H4 (cell line): Measurements from ENCODE around the gene TBC1D22A. TPM values are rescaled to one million over a fixed set of nuclear protein-coding genes. Genes with fewer than 3 reads are reported as not detected.

Experiments
- DNase-seq: peaks from one replicate; pipeline ENCODE4 v3.0.0-alpha.2; 2015; ENCODE audit warnings: low spot score
- total RNA-seq: library from RNA; depleted of rRNA; stranded (reverse); fragments of >200 nt; shearing (Covaris generic); gene quantifications from 2 replicates; pipeline ENCODE4 v1.2.3, GENCODE V29; 2014

TBC1D22A gene
- total RNA-seq, 1 experiment from 2014 or later = 8.6 TPM

DNA sequence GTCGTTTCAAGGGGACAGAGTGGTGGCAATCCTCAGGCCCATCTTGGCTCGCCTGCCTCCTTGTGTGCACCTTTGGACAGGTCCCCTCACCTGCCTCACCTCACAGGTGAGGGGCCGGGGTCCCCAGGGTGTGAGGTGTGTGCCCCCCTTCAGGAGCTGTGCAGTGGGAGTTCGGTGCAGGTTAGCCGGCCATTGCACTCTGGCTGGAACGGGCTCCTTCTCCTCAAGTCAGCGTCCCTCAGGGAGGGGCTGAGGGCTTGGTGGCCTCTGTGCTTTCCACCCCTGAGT is 269.1 kb downstream of the TBC1D22A start:
- DNase-seq = no peak

DNA sequence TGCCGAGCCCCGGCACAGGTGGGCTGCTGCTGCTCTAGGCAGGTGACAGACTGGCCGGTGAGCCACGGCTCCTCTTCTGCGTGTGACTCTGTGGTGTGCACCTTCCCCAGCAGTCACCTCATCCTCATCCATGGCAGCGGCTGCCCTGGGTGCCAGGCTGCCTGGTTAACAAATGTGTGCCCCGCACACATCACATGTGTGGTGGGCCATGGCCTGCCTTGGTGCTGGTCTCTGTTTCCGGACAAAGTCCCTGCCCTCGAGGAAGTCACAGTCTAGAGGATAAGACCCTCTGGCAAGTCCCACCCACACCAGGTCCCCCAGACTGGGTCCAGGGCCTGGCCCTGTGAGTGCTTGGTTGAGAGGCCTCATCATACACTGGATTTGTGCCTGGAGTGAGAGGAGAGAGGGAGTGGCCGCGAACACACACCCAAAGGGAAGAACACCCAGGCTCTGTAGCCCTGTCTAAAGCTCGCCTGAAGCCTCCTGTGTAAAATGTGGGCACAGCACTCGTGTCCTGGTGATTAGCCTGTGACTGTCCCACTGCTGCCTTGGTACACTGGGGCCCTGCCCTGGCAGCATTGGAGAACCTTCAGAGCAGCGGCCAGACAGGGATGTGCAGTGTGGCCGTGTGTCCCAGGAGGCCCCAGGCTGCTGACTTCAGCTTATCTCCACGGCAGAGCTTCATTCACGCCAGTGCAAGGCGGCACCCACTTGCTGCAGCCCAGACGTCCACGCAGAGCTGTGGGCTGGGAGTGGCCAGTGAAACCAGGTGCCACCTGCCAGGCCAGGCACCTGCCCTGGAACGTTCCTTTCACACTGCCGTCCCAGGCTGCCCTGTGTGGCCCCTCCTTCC is 269.9 kb downstream of the TBC1D22A start:
- no peak for DNase-seq

DNA sequence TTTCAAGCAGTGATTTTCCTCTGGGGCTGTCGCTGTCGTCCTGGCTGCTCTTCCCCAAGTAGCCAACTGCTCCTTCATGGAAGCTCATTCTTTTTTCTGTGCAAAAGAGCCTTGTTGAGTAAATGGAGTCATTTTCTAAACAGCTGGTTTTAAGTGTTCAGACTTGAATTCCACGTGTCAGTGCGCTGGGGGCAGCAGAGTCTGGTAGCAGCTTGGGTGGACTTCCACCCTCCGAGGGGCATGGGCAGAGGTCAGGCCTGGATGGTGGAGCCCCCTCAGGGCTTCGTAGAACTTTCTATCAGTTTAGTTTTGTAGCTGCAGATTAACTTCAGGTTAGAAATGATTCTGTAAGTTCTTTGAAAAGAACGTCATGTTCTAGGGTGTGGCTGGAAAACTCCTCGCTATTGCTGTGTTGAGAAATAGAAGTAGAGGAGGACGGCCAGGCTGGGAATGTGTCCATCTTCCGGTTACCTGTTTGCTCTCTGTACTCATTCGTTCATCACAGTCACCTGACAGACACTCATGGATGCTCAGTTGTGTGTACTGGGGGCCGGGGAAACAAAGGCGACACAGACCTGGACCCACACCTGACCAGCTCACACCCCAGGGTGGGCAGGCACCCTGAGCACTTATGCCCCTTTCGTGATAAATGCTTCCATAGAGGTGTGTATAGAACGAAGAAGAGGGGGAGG is 270.7 kb downstream of the TBC1D22A start:
- DNase-seq = no peak

DNA sequence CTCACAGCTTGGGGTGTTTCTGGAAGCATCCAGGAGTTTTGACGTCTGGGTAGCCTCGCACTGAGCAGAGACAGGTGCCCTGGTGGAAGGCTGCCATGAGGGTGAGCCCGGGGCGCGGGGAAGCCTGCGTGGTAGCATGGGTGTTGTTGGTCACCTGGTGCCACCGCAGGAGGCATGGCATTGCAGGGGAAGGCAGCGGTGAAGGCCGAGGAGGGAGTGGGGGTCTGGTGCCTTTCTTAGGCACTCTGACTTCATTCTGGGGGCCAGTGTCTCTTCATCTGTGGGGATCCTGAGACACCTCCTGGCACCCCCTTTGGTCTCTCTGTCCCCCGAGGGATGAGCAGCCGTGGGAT is 271.2 kb downstream of the TBC1D22A start:
- DNase-seq = no peak

DNA sequence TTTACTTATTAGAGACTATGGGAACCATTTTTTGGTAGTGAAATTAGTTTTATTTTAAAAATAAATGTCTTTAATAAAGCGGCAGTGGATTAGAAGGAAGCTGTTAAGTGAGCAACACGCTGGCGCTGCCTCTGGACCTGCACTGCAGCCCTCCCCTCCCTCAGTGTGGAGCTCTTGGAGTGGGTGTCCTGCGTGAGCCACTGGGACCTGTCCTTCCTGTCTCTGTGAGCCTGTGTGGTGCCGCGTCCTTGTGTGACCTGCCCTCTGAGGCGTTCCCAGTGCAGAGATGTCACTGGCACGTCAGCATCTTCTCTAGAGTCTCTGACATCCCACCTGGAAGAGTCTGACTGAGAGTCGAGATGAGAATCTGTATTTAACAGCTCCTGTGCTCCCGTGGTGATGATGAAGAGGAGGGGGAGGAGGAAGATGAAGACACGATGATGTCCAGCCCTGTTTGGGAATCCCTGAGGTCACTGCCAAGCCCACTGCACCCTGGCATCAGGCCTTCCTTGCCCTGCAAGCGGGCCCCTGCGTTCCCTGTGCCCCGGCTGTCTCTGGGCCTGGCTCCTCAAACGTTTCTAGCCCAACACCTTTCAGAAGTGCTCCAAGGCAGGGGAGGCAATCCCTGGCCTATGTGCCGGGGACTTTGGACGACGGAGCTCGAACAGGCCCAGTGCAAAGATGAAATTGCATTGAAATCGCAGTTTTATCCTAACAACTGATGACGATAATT is 271.8 kb downstream of the TBC1D22A start:
- no peak for DNase-seq

DNA sequence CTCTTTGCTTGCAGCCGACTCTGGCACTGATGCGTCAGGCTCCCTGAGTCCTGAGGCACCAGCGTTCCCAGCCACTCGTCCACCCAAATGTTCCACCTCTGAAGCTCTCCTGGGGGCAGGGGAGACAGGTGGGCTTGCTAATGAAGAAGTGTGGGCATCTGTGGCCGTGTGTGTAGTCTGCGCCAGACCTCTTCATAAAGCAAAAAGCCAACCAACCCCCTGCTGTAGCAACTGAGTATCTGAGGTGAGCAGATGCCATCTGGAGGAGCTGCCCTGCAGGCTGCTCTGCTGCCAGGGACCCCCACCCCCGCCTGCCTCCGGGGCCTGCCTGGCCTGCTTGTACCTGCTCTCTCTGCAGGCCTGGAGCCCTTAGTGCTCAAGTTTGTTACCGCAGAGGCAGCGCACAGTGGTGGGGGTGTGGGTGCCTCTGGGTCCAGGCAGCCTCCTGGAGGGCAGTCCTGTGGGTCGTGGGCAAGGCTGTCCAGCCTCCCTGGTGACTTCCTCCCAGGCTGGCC is 272.5 kb downstream of the TBC1D22A start:
- no peak for DNase-seq

DNA sequence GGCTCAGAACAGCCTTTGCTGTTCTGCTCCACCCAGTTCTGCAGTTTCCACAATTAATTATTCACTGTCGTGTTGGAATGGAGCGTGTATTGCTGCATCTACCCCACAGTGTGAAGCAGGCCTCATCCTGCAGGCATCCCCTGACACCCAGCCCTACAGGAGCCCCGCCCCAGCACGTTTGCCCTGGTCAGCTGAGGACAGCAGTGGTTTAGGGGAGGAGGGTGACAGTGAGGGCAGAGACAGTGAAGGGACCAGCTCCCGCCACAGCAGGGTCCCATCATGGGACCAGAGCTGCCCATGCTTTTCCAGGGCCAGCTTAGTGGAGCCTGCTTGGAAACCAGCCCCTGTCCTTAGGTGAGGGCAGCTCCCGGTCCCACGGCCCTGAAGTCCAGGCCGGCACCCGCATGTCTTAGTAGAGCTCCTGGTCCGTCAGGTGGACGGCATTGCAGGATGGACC is 273.0 kb downstream of the TBC1D22A start:
- DNase-seq = no peak

DNA sequence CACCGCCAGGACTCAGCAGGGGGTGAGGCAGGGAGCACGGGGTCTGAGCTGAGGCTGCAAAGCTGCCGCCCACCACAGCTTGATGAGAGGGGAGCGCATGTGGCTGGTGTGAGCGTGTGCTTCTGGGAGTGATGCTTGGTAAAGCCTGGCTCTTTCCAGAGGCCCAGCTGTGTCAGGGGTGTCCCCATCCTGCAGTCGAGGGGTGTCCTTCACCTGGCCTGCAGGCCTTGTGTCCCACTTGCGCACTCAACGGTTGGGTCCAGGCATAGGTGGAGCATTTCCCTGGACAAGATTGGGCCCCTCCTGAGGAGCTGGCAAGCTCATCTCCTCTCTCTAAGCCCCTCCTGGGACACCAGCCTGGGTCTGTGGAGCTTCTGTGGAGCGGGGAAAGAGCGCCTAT is 273.9 kb downstream of the TBC1D22A start:
- DNase-seq = no peak

DNA sequence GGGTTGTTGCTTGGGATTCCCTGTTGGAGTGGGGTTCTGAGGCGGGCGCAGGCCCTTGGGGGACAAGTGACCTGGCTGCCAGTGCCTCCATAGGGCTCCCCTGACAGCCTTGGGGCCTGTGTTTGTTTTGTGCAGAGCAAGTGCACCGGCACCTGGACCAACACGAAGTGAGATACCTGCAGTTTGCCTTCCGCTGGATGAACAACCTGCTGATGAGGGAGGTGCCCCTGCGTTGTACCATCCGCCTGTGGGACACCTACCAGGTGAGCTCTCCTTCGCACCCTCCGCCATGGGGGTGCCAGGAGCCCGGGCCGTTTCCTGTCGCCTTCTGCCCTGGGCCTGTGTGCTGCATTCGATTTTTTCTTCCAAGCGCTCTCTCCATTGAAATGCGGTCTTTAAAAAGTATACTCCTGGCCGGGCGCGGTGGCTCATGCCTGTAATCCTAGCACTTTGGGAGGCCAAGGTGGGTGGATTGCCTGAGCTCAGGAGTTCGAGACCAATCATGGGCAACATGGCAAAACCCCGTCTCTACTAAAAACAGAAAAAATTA is 274.6 kb downstream of the TBC1D22A start:
- no peak for DNase-seq

DNA sequence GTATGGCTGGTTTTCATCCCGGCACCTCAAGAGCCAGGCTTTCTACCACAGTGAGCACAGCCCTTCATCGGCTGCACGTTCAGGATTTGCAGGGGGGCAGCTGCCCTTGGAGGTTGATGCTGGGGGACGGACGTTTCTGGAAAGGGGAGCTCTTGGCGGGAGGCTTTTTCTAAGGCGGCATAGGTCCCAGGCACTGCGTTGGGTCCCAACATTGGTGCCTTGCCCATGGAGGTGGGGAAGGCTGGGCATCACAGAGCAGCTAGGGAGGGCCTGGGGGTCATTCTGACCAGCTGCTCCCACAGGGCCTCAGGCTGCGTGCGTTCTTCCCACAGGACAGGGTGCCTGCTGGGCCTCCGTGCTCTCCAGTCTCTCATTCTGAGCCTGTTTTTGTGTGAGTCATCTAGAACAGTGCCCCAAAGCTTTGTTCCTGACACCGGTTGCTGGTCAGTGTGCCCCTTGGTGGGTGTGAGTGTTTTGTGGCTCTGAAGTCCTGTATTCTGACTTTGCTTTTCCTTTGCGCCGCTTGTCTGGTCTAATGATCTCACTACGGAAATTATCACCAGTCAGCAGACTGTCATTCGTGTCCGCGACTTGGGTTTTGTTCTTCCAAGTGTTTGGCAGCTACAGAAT is 275.9 kb downstream of the TBC1D22A start:
- no peak for DNase-seq

DNA sequence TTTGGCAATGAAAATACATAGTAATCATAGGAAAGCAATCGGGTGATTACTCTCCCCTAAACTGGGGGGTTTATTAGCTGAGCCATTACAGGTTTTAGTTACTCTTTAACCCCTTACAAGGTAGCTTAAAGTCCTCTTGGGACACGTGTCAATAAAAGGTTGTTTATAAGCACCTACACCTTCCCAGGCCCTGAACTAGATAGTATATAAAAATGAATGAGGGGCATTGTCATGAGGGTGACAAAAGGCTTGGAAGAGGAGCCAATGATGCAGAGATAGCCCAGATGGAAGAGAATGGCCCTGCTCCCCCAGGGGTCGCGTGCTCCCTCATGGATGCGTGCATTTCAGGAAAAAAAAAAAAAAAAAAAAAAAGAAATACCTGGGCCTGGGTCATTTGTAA is 276.9 kb downstream of the TBC1D22A start:
- DNase-seq = no peak

DNA sequence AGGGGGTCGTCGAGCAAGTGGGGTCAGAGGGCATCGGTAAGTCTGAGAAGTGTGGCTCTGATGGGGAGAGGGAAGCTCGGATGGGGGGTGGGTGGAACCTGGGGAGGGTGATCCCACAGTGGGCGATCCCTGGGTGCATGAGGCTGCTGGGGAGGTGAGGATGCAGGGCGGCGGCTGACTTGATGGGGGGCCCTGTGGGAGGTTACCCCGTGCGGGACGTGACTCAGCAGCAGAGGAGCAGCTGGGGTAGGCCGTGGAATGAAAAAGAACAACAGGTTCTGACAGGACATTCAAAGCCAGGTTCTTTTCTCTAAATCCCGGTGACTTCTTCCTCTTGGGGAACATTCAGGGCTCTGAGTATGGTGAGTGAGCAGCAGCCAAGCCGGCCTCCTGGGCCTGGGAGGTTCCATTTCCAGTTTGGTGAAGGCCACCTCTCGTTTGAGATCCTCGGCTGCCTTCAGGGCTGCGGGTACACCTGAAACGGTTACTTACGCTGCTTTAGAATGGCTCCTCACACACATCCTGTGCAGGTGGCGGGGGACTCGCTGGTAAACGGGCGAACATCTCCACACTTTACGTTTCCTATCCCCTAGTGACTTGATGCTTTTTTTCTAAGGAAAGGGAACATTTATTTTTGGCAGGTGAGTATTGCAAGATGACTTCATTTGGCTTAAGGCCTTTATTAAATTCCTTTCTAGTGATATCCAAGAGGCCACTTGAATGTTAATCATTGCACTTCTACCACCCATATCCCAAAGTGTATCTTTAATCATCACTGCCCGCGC is 278.2 kb downstream of the TBC1D22A start:
- no peak for DNase-seq

DNA sequence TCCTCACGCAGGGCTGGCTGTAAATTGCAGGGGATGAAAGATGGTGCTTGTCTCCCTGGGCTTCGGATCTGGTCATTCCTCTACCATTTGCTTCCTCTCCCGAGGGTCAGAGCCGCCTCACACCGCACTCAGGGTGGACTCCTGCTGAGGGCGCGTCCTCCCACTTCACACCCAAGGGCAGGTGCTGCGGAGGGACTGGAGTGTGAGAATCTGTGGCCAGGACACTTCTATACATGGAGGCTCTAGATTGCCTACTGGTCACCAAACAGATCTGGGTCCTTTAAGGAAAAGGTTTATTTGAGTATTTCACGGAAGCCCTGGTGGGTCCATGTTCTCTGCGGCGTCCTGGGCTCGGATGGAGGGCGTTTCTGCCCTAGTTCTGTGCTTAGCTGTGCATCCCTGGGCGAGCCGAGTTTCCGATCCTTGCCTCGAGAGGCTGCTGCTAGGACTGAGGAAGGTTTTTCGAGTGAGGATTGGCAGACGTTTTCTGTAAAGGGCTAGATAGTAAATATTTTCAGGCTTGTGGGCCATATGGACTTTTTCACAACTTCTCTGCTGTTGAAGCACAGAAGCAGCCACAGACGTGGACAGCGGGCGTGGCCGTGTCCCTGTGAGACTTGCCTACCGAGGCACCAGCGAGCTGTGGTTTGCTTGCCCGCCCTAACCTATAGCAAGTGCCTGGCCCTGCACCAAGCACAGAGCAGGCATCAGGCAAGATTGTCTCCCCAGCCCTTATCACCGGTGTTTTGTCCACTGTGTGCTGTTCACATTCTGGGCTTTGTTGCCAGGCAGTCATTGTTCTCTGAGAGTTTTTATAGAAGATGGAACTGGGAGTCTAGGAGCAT is 279.0 kb downstream of the TBC1D22A start:
- DNase-seq = no peak

DNA sequence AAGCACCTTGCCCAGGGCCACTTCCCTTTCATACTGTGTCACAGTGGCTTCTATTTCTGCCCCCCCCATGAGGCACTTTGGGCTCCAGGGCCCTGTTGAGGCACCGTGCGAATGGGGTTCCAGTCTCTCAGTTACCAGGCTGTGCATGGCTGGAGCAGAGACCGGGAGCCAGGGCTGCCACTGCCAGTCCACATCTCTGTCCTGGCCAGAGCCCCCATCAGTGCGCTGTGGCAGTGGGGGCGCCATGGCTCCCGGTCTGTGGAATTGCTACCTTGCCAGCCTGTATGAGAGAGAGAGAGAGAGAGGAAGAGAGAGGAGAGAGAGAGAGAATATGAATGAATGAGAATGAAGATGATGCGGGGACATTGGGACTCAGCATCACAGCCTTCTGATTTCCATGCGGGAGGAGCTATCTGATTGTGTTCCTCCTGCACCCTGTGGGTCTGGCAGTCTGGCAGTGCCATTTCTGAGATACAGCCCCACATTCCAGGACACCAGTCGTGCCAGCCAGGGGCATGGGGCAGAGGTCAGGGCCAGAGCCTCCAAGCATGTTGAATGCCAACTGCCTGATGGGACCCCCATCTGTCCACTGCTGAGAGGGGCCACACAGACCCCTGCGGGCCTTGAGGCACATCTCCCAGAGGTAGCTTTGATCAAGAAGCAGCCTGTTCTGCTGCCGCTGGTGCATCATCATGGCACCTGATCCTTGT is 279.8 kb downstream of the TBC1D22A start:
- DNase-seq = no peak

DNA sequence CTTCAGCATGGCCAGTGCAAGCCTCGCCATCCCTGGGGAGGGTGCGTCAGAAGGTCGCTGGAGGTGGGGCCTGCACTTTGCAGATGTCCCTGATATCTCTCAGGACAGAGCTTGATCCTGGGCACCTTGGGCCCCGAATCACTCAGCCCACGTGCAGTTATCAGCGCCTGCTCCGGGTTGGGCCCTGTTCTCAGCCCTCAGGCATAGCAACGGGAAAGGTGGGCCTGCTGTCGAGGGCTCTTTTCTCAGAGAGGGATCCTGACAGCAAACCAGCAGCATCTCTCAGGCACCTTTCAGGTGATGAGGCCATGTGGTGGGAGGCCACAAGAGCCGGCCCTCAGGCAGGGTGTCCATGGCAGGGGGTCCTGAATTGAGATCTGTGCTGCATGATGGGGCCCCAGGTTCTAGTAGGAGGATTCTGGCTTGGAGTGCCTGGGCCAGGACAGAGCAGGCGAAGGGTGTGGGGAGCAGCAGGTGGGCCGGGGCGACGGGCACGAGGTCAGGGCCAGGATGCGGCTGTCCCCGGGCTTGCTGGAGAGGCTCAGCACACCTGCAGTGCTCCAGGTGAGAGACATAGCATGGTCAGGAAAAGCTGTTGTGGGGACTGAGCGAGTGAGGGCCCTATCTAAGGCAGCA is 280.5 kb downstream of the TBC1D22A start:
- no peak for DNase-seq

DNA sequence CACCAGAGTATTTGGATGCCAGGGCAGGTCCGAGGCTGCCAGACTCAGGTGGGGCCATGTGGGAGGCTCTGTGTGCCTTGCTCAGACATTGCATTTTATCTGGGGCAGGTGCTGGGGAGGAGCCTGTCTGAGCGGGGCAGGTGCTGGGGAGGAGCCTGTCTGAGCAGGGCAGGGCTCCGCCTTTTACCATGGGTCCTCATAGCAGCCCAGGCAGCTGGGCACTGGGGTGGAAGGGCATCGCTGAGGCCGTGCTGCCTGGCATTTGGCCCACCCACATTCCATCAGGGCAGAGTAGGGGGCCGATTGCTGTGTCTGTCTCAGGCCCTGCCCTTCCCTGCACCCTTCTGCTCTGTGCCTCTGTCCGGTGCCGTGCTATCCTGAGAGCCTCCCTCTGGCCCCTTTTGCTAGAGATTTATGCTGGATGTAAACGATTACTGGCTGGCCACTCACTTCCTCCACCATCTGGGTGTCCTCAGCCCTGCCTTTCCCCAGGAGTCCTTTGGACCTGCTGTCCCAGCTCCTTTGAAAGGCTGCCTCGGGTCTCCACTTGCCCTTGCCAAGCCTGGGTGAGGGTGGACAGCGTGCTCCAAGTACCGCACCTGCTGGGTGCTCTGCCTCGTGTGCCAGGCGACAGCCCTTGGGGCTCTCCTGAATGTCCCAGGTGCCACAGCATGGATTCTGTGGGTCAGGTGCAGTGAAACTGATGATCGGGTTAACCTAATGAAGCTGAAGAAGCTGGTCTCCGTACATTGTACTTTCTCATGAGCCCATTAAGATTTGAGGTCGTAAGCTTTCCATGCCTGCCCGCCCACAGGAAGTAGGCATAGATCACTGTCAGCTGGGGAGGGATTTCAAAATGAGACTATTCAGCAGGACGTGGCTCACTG is 281.6 kb downstream of the TBC1D22A start:
- DNase-seq = no peak

DNA sequence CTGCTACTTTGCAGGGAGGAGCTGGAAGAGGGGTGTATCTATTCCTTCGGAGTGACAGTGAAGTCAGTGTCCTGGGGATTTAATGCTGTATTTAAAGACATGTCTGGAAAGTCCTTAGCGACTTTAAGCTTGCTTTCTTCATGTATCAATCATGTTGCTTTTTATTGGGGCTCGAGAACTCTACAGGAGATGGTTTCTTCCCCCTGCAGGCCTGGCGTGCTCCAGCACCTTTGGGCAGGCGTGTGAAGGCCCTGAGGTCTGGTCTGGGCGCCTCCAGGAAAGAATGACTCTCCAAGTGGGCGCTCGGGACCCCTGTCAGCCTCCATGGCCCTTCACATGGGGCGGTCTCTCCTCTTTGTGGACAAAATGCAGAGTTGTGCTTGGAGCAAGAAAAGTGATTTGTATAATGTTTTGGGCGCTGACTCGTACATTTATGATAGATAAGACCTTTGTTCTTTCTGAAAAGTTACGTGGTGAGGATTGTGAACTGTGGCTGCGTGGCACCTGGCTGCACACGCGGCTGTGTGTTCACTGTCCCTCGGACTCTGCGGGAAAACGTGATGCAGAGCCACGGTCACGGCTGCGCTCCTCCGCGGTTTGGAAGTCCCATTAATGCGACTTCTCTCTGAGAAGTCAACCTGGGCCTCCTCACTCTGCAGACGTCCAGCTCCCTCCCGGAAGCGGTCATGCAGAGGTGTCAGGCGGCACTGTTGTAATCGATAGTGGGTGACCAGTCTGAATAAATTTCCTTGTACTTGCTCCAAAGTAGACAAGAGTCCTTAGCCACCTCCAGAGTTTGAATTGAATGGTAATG is 282.5 kb downstream of the TBC1D22A start:
- DNase-seq = no peak
